T-helper 22 cell (primary cell): ENCODE data around the gene PRKN.

Experiments
- DNase-seq: peaks from one replicate; pipeline ENCODE4 v3.0.0-alpha.2; 2020; ENCODE audit warnings: low read depth

PRKN gene

GRCh38 chr6:161649841-161650240 lies 1077.7 kb downstream of the PRKN start:
- DNase-seq, result no peak

GRCh38 chr6:161649068-161649467 lies 1078.5 kb downstream of the PRKN start:
- no peak for DNase-seq

GRCh38 chr6:161647234-161647633 lies 1080.3 kb downstream of the PRKN start:
- DNase-seq, result no peak

GRCh38 chr6:161644521-161644920 lies 1083.0 kb downstream of the PRKN start:
- DNase-seq, result no peak

- no peak for DNase-seq
Observed at GRCh38 chr6:161641175-161641574, 1086.4 kb downstream of the PRKN start.

- DNase-seq, result no peak
Observed at GRCh38 chr6:161639772-161640171, 1087.8 kb downstream of the PRKN start.

GRCh38 chr6:161637658-161638057 lies 1089.9 kb downstream of the PRKN start:
- no peak for DNase-seq

GRCh38 chr6:161636882-161637430 lies 1090.6 kb downstream of the PRKN start:
- no peak for DNase-seq

- no peak for DNase-seq
Observed at GRCh38 chr6:161635975-161636374, 1091.6 kb downstream of the PRKN start.

- no peak for DNase-seq
Observed at GRCh38 chr6:161634916-161635315, 1092.7 kb downstream of the PRKN start.

GRCh38 chr6:161631676-161632194 lies 1095.8 kb downstream of the PRKN start:
- no peak for DNase-seq

- no peak for DNase-seq
Observed at GRCh38 chr6:161630674-161631073, 1096.9 kb downstream of the PRKN start.

GRCh38 chr6:161626132-161626676 lies 1101.4 kb downstream of the PRKN start:
- no peak for DNase-seq

- no peak for DNase-seq
Observed at GRCh38 chr6:161624111-161624510, 1103.5 kb downstream of the PRKN start.

- no peak for DNase-seq
Observed at GRCh38 chr6:161622779-161623178, 1104.8 kb downstream of the PRKN start.

- no peak for DNase-seq
Observed at GRCh38 chr6:161618831-161619454, 1108.6 kb downstream of the PRKN start.

GRCh38 chr6:161613711-161614110 lies 1113.9 kb downstream of the PRKN start:
- DNase-seq, result no peak

GRCh38 chr6:161608771-161609170 lies 1118.8 kb downstream of the PRKN start:
- DNase-seq, result no peak

- no peak for DNase-seq
Observed at GRCh38 chr6:161607696-161608297, 1119.8 kb downstream of the PRKN start.

- no peak for DNase-seq
Observed at GRCh38 chr6:161602359-161602758, 1125.2 kb downstream of the PRKN start.

- DNase-seq, result no peak
Observed at GRCh38 chr6:161598896-161599295, 1128.7 kb downstream of the PRKN start.

- no peak for DNase-seq
Observed at GRCh38 chr6:161596807-161597520, 1130.6 kb downstream of the PRKN start.

- no peak for DNase-seq
Observed at GRCh38 chr6:161594412-161594811, 1133.2 kb downstream of the PRKN start.
